Measurements from ENCODE around the gene SHH.

DNA sequence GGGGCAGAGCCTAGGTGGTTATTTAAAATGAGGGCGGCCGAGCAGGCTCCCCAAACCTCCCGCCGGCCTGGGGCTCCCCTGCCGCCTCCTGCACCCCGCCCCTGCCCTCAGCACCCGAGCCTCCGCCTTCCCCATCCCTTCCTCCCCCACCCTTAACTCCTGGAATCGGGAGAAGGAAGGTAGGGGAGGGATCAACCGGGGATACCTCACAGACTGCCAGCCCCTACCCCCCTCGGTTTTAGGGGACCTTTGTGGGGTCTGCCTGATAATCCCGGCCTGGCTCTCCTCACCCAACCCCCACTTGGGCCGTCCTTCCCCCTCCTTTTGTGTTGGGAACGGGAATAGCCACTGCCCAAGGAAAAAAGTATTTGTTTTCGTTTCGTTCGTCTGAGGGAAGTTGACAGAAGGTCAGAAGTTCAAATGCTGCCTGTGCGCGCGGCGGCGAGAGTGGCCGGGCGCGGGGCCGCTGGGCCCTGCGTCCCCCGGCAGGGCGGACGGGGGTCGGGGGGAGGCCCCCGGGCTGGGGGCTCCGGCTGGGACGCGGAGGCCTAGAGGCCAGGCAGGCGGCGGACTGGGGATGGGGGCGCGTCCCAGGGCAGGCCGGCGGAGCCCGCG lies 2.8 kb downstream of the SHH start:
- TF ChIP-seq, protein P1, sequence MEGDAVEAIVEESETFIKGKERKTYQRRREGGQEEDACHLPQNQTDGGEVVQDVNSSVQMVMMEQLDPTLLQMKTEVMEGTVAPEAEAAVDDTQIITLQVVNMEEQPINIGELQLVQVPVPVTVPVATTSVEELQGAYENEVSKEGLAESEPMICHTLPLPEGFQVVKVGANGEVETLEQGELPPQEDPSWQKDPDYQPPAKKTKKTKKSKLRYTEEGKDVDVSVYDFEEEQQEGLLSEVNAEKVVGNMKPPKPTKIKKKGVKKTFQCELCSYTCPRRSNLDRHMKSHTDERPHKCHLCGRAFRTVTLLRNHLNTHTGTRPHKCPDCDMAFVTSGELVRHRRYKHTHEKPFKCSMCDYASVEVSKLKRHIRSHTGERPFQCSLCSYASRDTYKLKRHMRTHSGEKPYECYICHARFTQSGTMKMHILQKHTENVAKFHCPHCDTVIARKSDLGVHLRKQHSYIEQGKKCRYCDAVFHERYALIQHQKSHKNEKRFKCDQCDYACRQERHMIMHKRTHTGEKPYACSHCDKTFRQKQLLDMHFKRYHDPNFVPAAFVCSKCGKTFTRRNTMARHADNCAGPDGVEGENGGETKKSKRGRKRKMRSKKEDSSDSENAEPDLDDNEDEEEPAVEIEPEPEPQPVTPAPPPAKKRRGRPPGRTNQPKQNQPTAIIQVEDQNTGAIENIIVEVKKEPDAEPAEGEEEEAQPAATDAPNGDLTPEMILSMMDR (conservative IDR thresholded peaks at IDR 0.05; ENCODE audit: low read depth, low read length): no peak
- TF ChIP-seq EZH2 (IDR thresholded peaks at IDR 0.05; ENCODE audit: borderline replicate concordance, low read depth, low read length, poor library complexity, severe bottlenecking): no peak
